SK-N-SH treated with all-trans-retinoic acid at 6 μM for 48 hours (cell line): ENCODE results near the gene ANKRD13A.
"Not testable (repeated sequence)": the region's sequence is repeated elsewhere in the genome, so short reads cannot be mapped to it uniquely, and the experiment has no call there.

ENCODE experiments used
- BACH2 ChIP-seq: fragments of 250-450 bp; sonication (Bioruptor Pico); IDR thresholded peaks from 2 replicates; pipeline ENCODE4 v1.9.0; 2021; ENCODE audit warnings: mild to moderate bottlenecking, borderline replicate concordance
- CSDC2 ChIP-seq: fragments of 250-450 bp; sonication (Bioruptor Pico); IDR thresholded peaks from 2 replicates; pipeline ENCODE4 v1.5.0; 2020; ENCODE audit warnings: mild to moderate bottlenecking, moderate library complexity
- PPARA ChIP-seq: fragments of 250-450 bp; sonication (Bioruptor Pico); IDR thresholded peaks from 2 replicates; pipeline ENCODE4 v1.5.0; 2020; ENCODE audit warnings: mild to moderate bottlenecking, borderline replicate concordance
- ZFP30 ChIP-seq: fragments of 450-650 bp; formaldehyde crosslinking; IDR thresholded peaks from 2 replicates; pipeline ENCODE4 v1.5.0; 2022; ENCODE audit warnings: mild to moderate bottlenecking, moderate library complexity
- ZNF565 ChIP-seq: fragments of 450-650 bp; formaldehyde crosslinking; conservative IDR thresholded peaks from 2 replicates; pipeline ENCODE4 v1.5.0; 2020; ENCODE audit warnings: low read depth, mild to moderate bottlenecking, moderate library complexity
- TF ChIP-seq, protein P1 (sequence below): fragments of 250-450 bp; sonication (Bioruptor Pico); IDR thresholded peaks from 2 replicates; pipeline ENCODE4 v1.8.0; 2020; ENCODE audit warnings: mild to moderate bottlenecking, moderate library complexity, borderline replicate concordance

DNA sequence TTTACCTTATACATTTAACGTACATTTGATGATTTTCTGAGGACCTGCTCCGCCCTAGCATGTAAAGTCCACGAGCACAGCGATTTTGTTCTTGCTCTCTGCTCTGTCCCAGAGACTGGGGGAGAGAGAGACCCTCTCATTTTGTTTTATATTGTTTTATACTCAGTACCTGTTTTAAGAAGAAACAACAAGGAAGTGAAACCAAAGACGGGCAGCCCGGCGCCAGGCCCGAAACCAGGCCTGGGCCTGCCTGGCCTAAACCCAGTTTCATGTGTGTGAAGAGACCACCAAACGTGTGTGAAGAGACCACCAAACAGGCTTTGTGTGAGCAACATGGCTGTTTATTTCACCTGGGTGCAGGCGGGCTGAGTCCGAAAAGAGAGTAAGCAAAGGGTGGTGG, 49.8 kb downstream of the ANKRD13A start:
- not testable (repeated sequence) for TF ChIP-seq CSDC2 (CRISPR knock-in tag); BACH2; ZFP30; PPARA (CRISPR knock-in tag); ZNF565 (CRISPR knock-in tag)
- TF ChIP-seq, protein P1, sequence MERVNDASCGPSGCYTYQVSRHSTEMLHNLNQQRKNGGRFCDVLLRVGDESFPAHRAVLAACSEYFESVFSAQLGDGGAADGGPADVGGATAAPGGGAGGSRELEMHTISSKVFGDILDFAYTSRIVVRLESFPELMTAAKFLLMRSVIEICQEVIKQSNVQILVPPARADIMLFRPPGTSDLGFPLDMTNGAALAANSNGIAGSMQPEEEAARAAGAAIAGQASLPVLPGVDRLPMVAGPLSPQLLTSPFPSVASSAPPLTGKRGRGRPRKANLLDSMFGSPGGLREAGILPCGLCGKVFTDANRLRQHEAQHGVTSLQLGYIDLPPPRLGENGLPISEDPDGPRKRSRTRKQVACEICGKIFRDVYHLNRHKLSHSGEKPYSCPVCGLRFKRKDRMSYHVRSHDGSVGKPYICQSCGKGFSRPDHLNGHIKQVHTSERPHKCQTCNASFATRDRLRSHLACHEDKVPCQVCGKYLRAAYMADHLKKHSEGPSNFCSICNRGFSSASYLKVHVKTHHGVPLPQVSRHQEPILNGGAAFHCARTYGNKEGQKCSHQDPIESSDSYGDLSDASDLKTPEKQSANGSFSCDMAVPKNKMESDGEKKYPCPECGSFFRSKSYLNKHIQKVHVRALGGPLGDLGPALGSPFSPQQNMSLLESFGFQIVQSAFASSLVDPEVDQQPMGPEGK (CRISPR knock-in tag): not testable (repeated sequence)
